HepG2 (cell line): ENCODE results near the gene SRP72. TPM values are rescaled to one million over a fixed set of nuclear protein-coding genes. Genes with fewer than 3 reads are reported as not detected.

ENCODE experiments used
- ATAC-seq: fragments of 200-7000 bp; cut with Tn5 transposase; 3 replicates; pipeline ENCODE4 v1.9.1; 2020; ENCODE audit warnings: mild to moderate bottlenecking, moderate library complexity
- BruUV-seq: library from RNA; stranded (reverse); fragments of 400-500 nt; replicated peaks from 2 replicates; lab custom pipeline; 2021; lab: Mats Ljungman, UMichigan
- CTCF ChIA-PET: fragments of 300-600 bp; formaldehyde crosslinking; extraction: SDS; loops from one replicate; lab custom pipeline; 2021; ENCODE audit warnings: low total read pairs, inconsistent platforms, low intra/inter-chr PET ratio; lab: Yijun Ruan, JAX
- POLR2A ChIA-PET: fragments of 350-600 bp; sonication (Branson Sonifier 250); formaldehyde crosslinking; loops from one replicate; lab custom pipeline; 2020; ENCODE audit warnings: antibody characterized with exemption, inconsistent platforms; lab: Yijun Ruan, JAX
- DNase-seq: peaks from one replicate; pipeline ENCODE4 v3.0.0-alpha.2; 2015; ENCODE audit warnings: low spot score
- FAIRE-seq: peaks from 3 replicates; lab custom pipeline; 2011; peaks lifted over from hg19 to GRCh38; lab: Jason Lieb, UNC
- H2AFZ ChIP-seq: one replicate; pipeline ENCODE4 v1.6.1; 2011; ENCODE audit warnings: low read length, inconsistent platforms
- H3K27ac ChIP-seq: fragments of 300-600 bp; 3 replicates; pipeline ENCODE4 v1.8.0; 2011; ENCODE audit warnings: mixed run types, mild to moderate bottlenecking, mixed read lengths, low read length, inconsistent platforms; ENCODE audit not compliant: insufficient read depth; ENCODE audit errors: extremely low read length
- H3K27me3 ChIP-seq, 2 experiments: fragments of 200-600 bp in 1 of 2; 2 replicates in 1 of 2; 3 replicates in 1 of 2; pipeline versions ENCODE4 v1.6.0 to v1.8.0; 2011; ENCODE audit warnings: low read length in 2 of 2, mild to moderate bottlenecking in 2 of 2, moderate library complexity in 2 of 2, inconsistent platforms in 1 of 2; ENCODE audit not compliant: insufficient read depth in 2 of 2, control insufficient read depth in 1 of 2
- H3K36me3 ChIP-seq, 2 experiments: fragments of 200-600 bp in 1 of 2; replicated peaks in 1 of 2; 2 replicates in 1 of 2; 3 replicates in 1 of 2; pipeline versions ENCODE4 v1.5.1 to v1.8.0; 2011; ENCODE audit warnings: low read length in 2 of 2, inconsistent platforms in 1 of 2; ENCODE audit not compliant: insufficient read depth in 2 of 2, control insufficient read depth in 1 of 2
- H3K4me1 ChIP-seq: 2 replicates; pipeline ENCODE4 v1.5.1; 2012; ENCODE audit warnings: low read length, inconsistent platforms; ENCODE audit not compliant: insufficient read depth
- H3K4me2 ChIP-seq: 2 replicates; pipeline ENCODE4 v1.6.0; 2011; ENCODE audit warnings: low read depth, low read length, inconsistent platforms
- H3K4me3 ChIP-seq, 3 experiments: fragments of 200-600 bp in 1 of 3; sonication (generic), shearing (Covaris generic) in 1 of 3; replicated peaks in 1 of 3; 2 replicates each; pipeline ENCODE4 v1.5.1; 2011 to 2016; ENCODE audit warnings: low read length in 3 of 3, inconsistent platforms in 2 of 3, low read depth in 2 of 3, mild to moderate bottlenecking in 2 of 3, control low read depth in 1 of 3, mixed read lengths in 1 of 3; ENCODE audit not compliant: insufficient read depth in 1 of 3
- H3K79me2 ChIP-seq: one replicate; pipeline ENCODE4 v1.6.1; 2011; ENCODE audit warnings: low read length, inconsistent platforms; ENCODE audit not compliant: insufficient read depth
- H3K9ac ChIP-seq: 2 replicates; pipeline ENCODE4 v1.6.0; 2011; ENCODE audit warnings: mild to moderate bottlenecking, low read depth, low read length, inconsistent platforms; ENCODE audit not compliant: insufficient read depth
- H3K9me3 ChIP-seq: 2 replicates; pipeline ENCODE4 v1.5.1; 2012; ENCODE audit warnings: mild to moderate bottlenecking, low read length
- H4K20me1 ChIP-seq: 2 replicates; pipeline ENCODE4 v1.6.0; 2011; ENCODE audit warnings: inconsistent platforms, mild to moderate bottlenecking, low read length, moderate library complexity; ENCODE audit not compliant: insufficient read depth
- ARNT2 ChIP-seq: sonication (generic); formaldehyde crosslinking; IDR thresholded peaks from 2 replicates; pipeline ENCODE4 v1.8.0; 2022; ENCODE audit warnings: mild to moderate bottlenecking, low read depth, missing genetic modification reagents, moderate library complexity
- DRAP1 ChIP-seq: IDR thresholded peaks from 2 replicates; pipeline ENCODE4 v1.6.1; 2016; ENCODE audit warnings: missing genetic modification reagents, missing compliant biosample characterization
- POLR2A ChIP-seq, 2 experiments: IDR thresholded peaks; 2 replicates each; pipeline ENCODE4 v1.6.1; 2011; ENCODE audit warnings: low read depth in 2 of 2, low read length in 2 of 2, mild to moderate bottlenecking in 1 of 2, moderate library complexity in 1 of 2; ENCODE audit not compliant: insufficient read depth in 1 of 2
- POLR2AphosphoS2 ChIP-seq: IDR thresholded peaks from 2 replicates; pipeline ENCODE4 v1.6.1; 2011; ENCODE audit warnings: low read depth, low read length, improper control_type of control experiment
- POLR2AphosphoS5 ChIP-seq: IDR thresholded peaks from 2 replicates; pipeline ENCODE4 v1.6.1; 2012; ENCODE audit warnings: low read depth, low read length
- POLR2G ChIP-seq: fragments of 200-400 bp; formaldehyde crosslinking; IDR thresholded peaks from 2 replicates; pipeline ENCODE4 v1.6.1; 2018; ENCODE audit warnings: mild to moderate bottlenecking, low read depth, low read length, moderate library complexity
- RBM22 ChIP-seq: fragments of 200-400 bp; formaldehyde crosslinking; optimal IDR thresholded peaks from 2 replicates; pipeline ENCODE3; 2017; ENCODE audit warnings: mild to moderate bottlenecking, low read length, moderate library complexity
- TGIF2 ChIP-seq: IDR thresholded peaks from 2 replicates; pipeline ENCODE4 v1.6.1; 2016; ENCODE audit warnings: control low read depth, missing compliant biosample characterization
- WGBS: methylation state at CpG from one replicate; pipeline ENCODE4 v1.1.6; 2017; ENCODE audit warnings: low lambda C conversion rate; 5-methylcytosine and 5-hydroxymethylcytosine counted together
- in situ Hi-C: cut with HindIII; loops from 2 replicates; pipeline ENCODE4 v1.10.0; 2017; ENCODE audit warnings: low pct_unique_long_range_greater_than_20kb; ENCODE audit not compliant: extremely low pct_ligation_motif_present
- intact Hi-C: fragments of 100-400 bp; cut with micrococcal nuclease; formaldehyde crosslinking; loops from one replicate; pipeline ENCODE4 v1.10.0; 2022; ENCODE audit not compliant: unreplicated experiment
- polyA plus RNA-seq, 8 experiments: library from polyadenylated mRNA; depleted of rRNA in 3 of 8; stranded (reverse) in 7 of 8; unstranded in 1 of 8; fragments of >200 nt; fragmentation: Illumina TruSeq in 4 of 8; extraction: Trizol in 4 of 8; gene quantifications; 2 replicates each; pipeline versions ENCODE4 v1.2.1 to v1.2.3, GENCODE V29; 2011 to 2016; ENCODE audit warnings: low read depth in 4 of 8, missing spikeins in 1 of 8, mixed read lengths in 1 of 8; ENCODE audit not compliant: insufficient read depth in 1 of 8
- total RNA-seq, 5 experiments: library from RNA; depleted of rRNA; stranded (reverse); fragments of >200 nt; fragmentation: Illumina TruSeq; extraction: Trizol; gene quantifications; 2 replicates each; pipeline ENCODE4 v1.2.3, GENCODE V29; 2016; ENCODE audit warnings: low read depth in 1 of 5

SRP72 gene
- total and polyA plus RNA-seq, 2 of the 13 experiments (the other 11 are each of a cell fraction or from before 2014, with no cell fraction given), result 64.9 to 75.6 TPM

DNA sequence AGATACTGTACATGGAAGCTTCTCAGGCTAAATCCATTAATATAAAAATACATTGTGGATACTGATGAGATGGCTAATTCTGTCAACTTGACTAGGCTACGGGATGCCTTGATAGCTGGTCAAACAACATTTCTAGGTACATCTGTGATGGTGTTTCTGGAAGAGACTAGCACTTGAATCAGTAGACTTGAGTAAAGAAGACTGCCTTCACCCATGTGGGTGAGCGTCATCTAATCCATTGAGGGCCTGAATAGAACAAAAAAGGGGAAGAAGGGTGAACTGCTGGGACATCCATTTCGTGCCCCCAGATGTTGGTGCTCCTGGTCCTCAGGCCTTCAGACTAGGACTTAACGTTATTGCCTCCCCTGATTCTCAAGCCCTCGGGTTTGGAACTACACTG is 3.7 kb upstream of the SRP72 start:
- whole genome bisulfite sequencing, result 98% methylated on average over 5 of the region's 5 CpGs
- no peak for ATAC-seq
- ChIA-PET POLR2A (interaction anchor here (2.1 kb wide), 1 partner anchor 28 kb away, joined by 6 read pairs; the partner anchor contains the start of genes PAICS and PPAT), CTCF (no interaction called here)
- H3K9me3 ChIP-seq, result no peaks in the 10 kb centered on the region
- no peak overlapping the region for H2AFZ ChIP-seq
- TF ChIP-seq TGIF2 (no peak), POLR2A (IDR thresholded peaks at IDR 0.05; ENCODE audit: insufficient read depth in 1 of 2, low read depth in 2 of 2, low read length in 2 of 2) (peak in 1 of 2 experiments; percentile 40; a peak in 2 of 4 replicates), POLR2AphosphoS2 (peak; percentile 6; the same call in 1 of the 2 replicates), POLR2G (peak; percentile 51), RBM22 (peak; percentile 86)
- peaks cover 14% of the 10 kb centered on the region for H3K4me1 ChIP-seq
- in situ Hi-C loops, result no loop called here
- H3K4me2 ChIP-seq, result no peak overlapping the region
- intact Hi-C loops, result loop anchor here (2.0 kb wide), 1 partner anchor 23 kb away; no protein-coding TSS in a partner anchor
- FAIRE-seq, result no peak
- no peak overlapping the region for H3K27ac ChIP-seq
- peaks cover 5 to 30% of the 10 kb centered on the region in 2 experiments for H3K36me3 ChIP-seq
- H3K27me3 ChIP-seq, result no peaks in the 10 kb centered on the region; a peak in 1 of 5 replicates
- no TSS peak for BruUV-seq
- H4K20me1 ChIP-seq, result peaks cover 13% of the 10 kb centered on the region
- no peak overlapping the region for H3K4me3 ChIP-seq
- H3K9ac ChIP-seq, result no peak overlapping the region
- peaks cover 37% of the 10 kb centered on the region for H3K79me2 ChIP-seq
- no peak for DNase-seq

DNA sequence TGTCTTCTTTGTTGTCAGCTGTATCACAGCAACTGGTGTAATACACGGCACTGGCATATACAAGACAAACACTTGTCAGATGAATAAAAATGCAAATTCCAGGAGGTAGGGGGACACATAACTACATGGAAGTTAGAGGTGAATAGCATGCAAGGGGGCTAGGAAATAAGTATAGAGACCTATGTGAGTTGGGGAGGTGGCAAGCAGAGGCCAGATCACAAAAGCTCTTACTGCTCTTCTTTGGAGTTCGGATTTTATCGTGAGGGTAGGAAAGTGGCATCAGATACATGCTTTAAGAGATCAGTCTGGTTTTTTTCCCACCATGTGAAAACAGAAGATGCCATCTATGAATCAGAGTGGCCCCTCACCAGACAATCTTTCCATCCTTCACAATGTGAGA is 2.8 kb upstream of the SRP72 start:
- in situ Hi-C loops, result no loop called here
- Histone ChIP-seq H2AFZ (no peak overlapping the region), H3K4me3 (no peak overlapping the region), H3K79me2 (peaks cover 46% of the 10 kb centered on the region), H3K36me3 (peaks cover 5 to 24% of the 10 kb centered on the region in 2 experiments), H4K20me1 (peaks cover 18% of the 10 kb centered on the region), H3K9ac (no peak overlapping the region), H3K27me3 (no peaks in the 10 kb centered on the region; a peak in 1 of 5 replicates), H3K4me1 (peaks cover 21% of the 10 kb centered on the region), H3K4me2 (no peak overlapping the region), H3K27ac (no peak overlapping the region), H3K9me3 (no peaks in the 10 kb centered on the region)
- no TSS peak for BruUV-seq
- DNase-seq, result no peak
- ATAC-seq, result no peak
- 96% methylated on average over 3 of the region's 3 CpGs for WGBS
- intact Hi-C loops, result loop anchor here (2.0 kb wide), 1 partner anchor 24 kb away; no protein-coding TSS in a partner anchor
- FAIRE-seq, result no peak
- ChIA-PET POLR2A (interaction anchor here (2.1 to 2.8 kb wide), 2 partner anchors 20 to 28 kb away, joined by 5 to 24 read pairs; partner anchors contain the start of genes PAICS and PPAT), CTCF (no interaction called here)
- TF ChIP-seq DRAP1 (CRISPR knock-in tag) (no peak), POLR2AphosphoS5 (peak; percentile 37; the same call in 1 of the 2 replicates), RBM22 (peak; percentile 74), ARNT2 (CRISPR knock-in tag) (no peak)
